GM21825 (cell line): ENCODE results near the gene KRTAP2-4.
"Not testable (repeated sequence)": the region's sequence is repeated elsewhere in the genome, so short reads cannot be mapped to it uniquely, and the experiment has no call there.

Source experiments
- ATAC-seq: cut with Tn5 transposase; IDR thresholded peaks from one replicate; pipeline ENCODE4 v1.9.1; 2021; ENCODE audit warnings: mild to moderate bottlenecking, moderate library complexity; ENCODE audit not compliant: unreplicated experiment

KRTAP2-4 gene

GRCh38 chr17:41071606-41072360 lies 6.1 kb upstream of the KRTAP2-4 start:
- ATAC-seq = no peak

- ATAC-seq = no peak
Measured at GRCh38 chr17:41069031-41069430, 3.4 kb upstream of the KRTAP2-4 start.

GRCh38 chr17:41067281-41067680 lies 1.6 kb upstream of the KRTAP2-4 start:
- no peak for ATAC-seq

- not testable (repeated sequence) for ATAC-seq
Measured at GRCh38 chr17:41065016-41065689, 526 bp downstream of the KRTAP2-4 start.

GRCh38 chr17:41064301-41064700 lies 1.4 kb downstream of the KRTAP2-4 start:
- no peak for ATAC-seq

GRCh38 chr17:41063449-41063848 lies 2.2 kb downstream of the KRTAP2-4 start:
- ATAC-seq = no peak

GRCh38 chr17:41061964-41062363 lies 3.7 kb downstream of the KRTAP2-4 start:
- ATAC-seq = no peak

GRCh38 chr17:41060052-41060604 lies 5.6 kb downstream of the KRTAP2-4 start, which contains the start of gene KRTAP2-3:
Gene KRTAP2-3, minus strand, starts transcription at chr17:41060114. Its CDS starts 64 bp downstream, at chr17:41060050.
- ATAC-seq = no peak

GRCh38 chr17:41059276-41060051 lies 6.2 kb downstream of the KRTAP2-4 start:
- ATAC-seq = not testable (repeated sequence)

GRCh38 chr17:41058741-41059140 lies 6.9 kb downstream of the KRTAP2-4 start:
- no peak for ATAC-seq

- no peak for ATAC-seq
Measured at GRCh38 chr17:41057547-41057946, 8.1 kb downstream of the KRTAP2-4 start.

- not testable (repeated sequence) for ATAC-seq
Measured at GRCh38 chr17:41055130-41055529, 10.5 kb downstream of the KRTAP2-4 start, which contains the start of gene KRTAP2-2. Gene KRTAP2-2, minus strand, starts transcription at chr17:41055230. Its CDS starts 19 bp downstream, at chr17:41055211.

- not testable (repeated sequence) for ATAC-seq
Measured at GRCh38 chr17:41054556-41054955, 11.1 kb downstream of the KRTAP2-4 start.

- ATAC-seq = no peak
Measured at GRCh38 chr17:41054025-41054424, 11.7 kb downstream of the KRTAP2-4 start.

GRCh38 chr17:41052566-41052965 lies 13.1 kb downstream of the KRTAP2-4 start:
- no peak for ATAC-seq

- no peak for ATAC-seq
Measured at GRCh38 chr17:41049110-41049509, 16.6 kb downstream of the KRTAP2-4 start.

GRCh38 chr17:41048441-41048840 lies 17.2 kb downstream of the KRTAP2-4 start:
- no peak for ATAC-seq

- ATAC-seq = not testable (repeated sequence)
Measured at GRCh38 chr17:41046735-41047465, 18.8 kb downstream of the KRTAP2-4 start, which contains the start of gene KRTAP2-1. Gene KRTAP2-1, minus strand, starts transcription at chr17:41047316. Its CDS starts 49 bp downstream, at chr17:41047267.

GRCh38 chr17:41042953-41043352 lies 22.7 kb downstream of the KRTAP2-4 start:
- no peak for ATAC-seq
